GM23338 (cell line): ENCODE results near the gene ARF6. TPM values are rescaled to one million over a fixed set of nuclear protein-coding genes. Genes with fewer than 3 reads are reported as not detected.
"Not testable (repeated sequence)": the region's sequence is repeated elsewhere in the genome, so short reads cannot be mapped to it uniquely, and the experiment has no call there.

Experiments used
- ATAC-seq: fragments of 200-7000 bp; cut with Tn5 transposase; 3 replicates; pipeline ENCODE4 v1.9.1; 2020
- DNase-seq: peaks from one replicate; pipeline ENCODE4 v3.0.0-alpha.2; 2015; ENCODE audit warnings: low spot score
- H2AFZ ChIP-seq: fragments of 200-600 bp; sonication (generic); 2 replicates; pipeline ENCODE4 v1.8.0; 2016; ENCODE audit warnings: antibody characterized with exemption, mild to moderate bottlenecking, moderate library complexity
- H3F3A ChIP-seq: fragments of 200-600 bp; sonication (generic); replicated peaks from 2 replicates; pipeline ENCODE4 v1.8.0; 2017; ENCODE audit warnings: antibody characterized with exemption, mixed run types, low read depth
- H3K27ac ChIP-seq: fragments of 200-600 bp; sonication (generic); 2 replicates; pipeline ENCODE4 v1.6.1; 2016; ENCODE audit warnings: low read depth
- H3K27me3 ChIP-seq: fragments of 200-600 bp; sonication (generic); 2 replicates; pipeline ENCODE4 v1.8.0; 2016; ENCODE audit warnings: mild to moderate bottlenecking, mixed run types, moderate library complexity; ENCODE audit not compliant: insufficient read depth
- H3K36me3 ChIP-seq: fragments of 200-600 bp; sonication (generic); 2 replicates; pipeline ENCODE4 v1.8.0; 2016; ENCODE audit warnings: mild to moderate bottlenecking; ENCODE audit not compliant: insufficient read depth
- H3K4me1 ChIP-seq: fragments of 200-600 bp; sonication (generic); 2 replicates; pipeline ENCODE4 v1.8.0; 2016; ENCODE audit warnings: mild to moderate bottlenecking, moderate library complexity; ENCODE audit not compliant: insufficient read depth
- H3K4me2 ChIP-seq: fragments of 200-600 bp; sonication (generic); 2 replicates; pipeline ENCODE4 v1.7.1; 2017; ENCODE audit warnings: mixed run types
- H3K4me3 ChIP-seq: fragments of 200-600 bp; sonication (generic); 2 replicates; pipeline ENCODE4 v1.6.1; 2016; ENCODE audit warnings: mixed run types
- H3K79me2 ChIP-seq: fragments of 200-600 bp; sonication (generic); replicated peaks from 2 replicates; pipeline ENCODE4 v1.8.0; 2017; ENCODE audit warnings: mild to moderate bottlenecking; ENCODE audit not compliant: insufficient read depth
- H3K9me2 ChIP-seq: fragments of 200-600 bp; sonication (generic); 2 replicates; pipeline ENCODE4 v1.8.0; 2017; ENCODE audit not compliant: insufficient read depth
- H4K20me1 ChIP-seq: fragments of 200-600 bp; sonication (generic); replicated peaks from 2 replicates; pipeline ENCODE4 v1.8.0; 2017; ENCODE audit warnings: mild to moderate bottlenecking; ENCODE audit not compliant: insufficient read depth
- H3K27ac Mint-ChIP-seq: 2 replicates; pipeline ENCODE4 v1.8.0; 2020; ENCODE audit warnings: inconsistent platforms, mild to moderate bottlenecking, moderate library complexity, mixed read lengths
- H3K27me3 Mint-ChIP-seq: 3 replicates; pipeline ENCODE4 v1.8.0; 2022; ENCODE audit warnings: low read depth, mild to moderate bottlenecking, moderate library complexity, mixed read lengths, inconsistent platforms; ENCODE audit not compliant: insufficient read depth, poor library complexity
- H3K36me3 Mint-ChIP-seq: 3 replicates; pipeline ENCODE4 v1.8.0; 2021; ENCODE audit warnings: low read depth, mild to moderate bottlenecking, inconsistent platforms, moderate library complexity, mixed read lengths
- H3K4me1 Mint-ChIP-seq: 3 replicates; pipeline ENCODE4 v1.8.0; 2020; ENCODE audit warnings: mild to moderate bottlenecking, inconsistent platforms, mixed read lengths
- H3K4me3 Mint-ChIP-seq: 3 replicates; pipeline ENCODE4 v1.8.0; 2021; ENCODE audit warnings: moderate library complexity, mild to moderate bottlenecking, inconsistent platforms, mixed read lengths
- H3K9me3 Mint-ChIP-seq: 3 replicates; pipeline ENCODE4 v1.8.0; 2020; ENCODE audit warnings: moderate library complexity, mild to moderate bottlenecking, inconsistent platforms, mixed read lengths
- CREB1 ChIP-seq: fragments of 250-450 bp; sonication (Bioruptor Pico); IDR thresholded peaks from 2 replicates; pipeline ENCODE4 v1.5.0; 2020; ENCODE audit warnings: low read depth, mild to moderate bottlenecking, moderate library complexity
- CTCF ChIP-seq, 2 experiments: fragments of 200-600 bp in 1 of 2; sonication (generic) in 1 of 2; conservative IDR thresholded peaks; 2 replicates each; pipeline versions ENCODE4 v1.5.1 to v1.6.1; 2016 to 2017; ENCODE audit warnings: antibody characterized with exemption in 2 of 2, low read depth in 2 of 2, mild to moderate bottlenecking in 2 of 2, moderate library complexity in 1 of 2
- ETS1 ChIP-seq: IDR thresholded peaks from 2 replicates; pipeline ENCODE4 v1.6.1; 2016; ENCODE audit warnings: antibody characterized with exemption
- NANOG ChIP-seq: IDR thresholded peaks from 2 replicates; pipeline ENCODE4 v1.6.1; 2016; ENCODE audit warnings: antibody characterized with exemption, borderline replicate concordance
- POLR2AphosphoS5 ChIP-seq: IDR thresholded peaks from 2 replicates; pipeline ENCODE4 v1.6.1; 2016; ENCODE audit warnings: antibody characterized with exemption, low read depth
- REST ChIP-seq: IDR thresholded peaks from one replicate; pipeline ENCODE4 v1.6.1; 2018; ENCODE audit warnings: antibody characterized with exemption; ENCODE audit not compliant: unreplicated experiment
- STAT1 ChIP-seq: IDR thresholded peaks from one replicate; pipeline ENCODE4 v1.6.1; 2016; ENCODE audit warnings: antibody characterized with exemption; ENCODE audit not compliant: unreplicated experiment
- ZNF114 ChIP-seq: fragments of 250-450 bp; sonication (Bioruptor Pico); IDR thresholded peaks from 2 replicates; pipeline ENCODE4 v1.5.0; 2020; ENCODE audit warnings: mild to moderate bottlenecking, moderate library complexity
- ZNF331 ChIP-seq: fragments of 250-450 bp; sonication (Bioruptor Pico); IDR thresholded peaks from 2 replicates; pipeline ENCODE4 v1.5.0; 2020; ENCODE audit warnings: low read depth, mild to moderate bottlenecking, moderate library complexity
- ZNF462 ChIP-seq: fragments of 250-450 bp; sonication (Bioruptor Pico); IDR thresholded peaks from 2 replicates; pipeline ENCODE4 v1.5.0; 2020; ENCODE audit warnings: mild to moderate bottlenecking, moderate library complexity
- polyA plus RNA-seq: library from polyadenylated mRNA; unstranded; fragments of >200 nt; fragmentation: Nextera tagmentation; extraction: Ambion mirVana; gene quantifications from 2 replicates; pipeline ENCODE4 v1.2.1, GENCODE V29; 2016
- total RNA-seq: library from RNA; depleted of rRNA; stranded (reverse); fragments of >200 nt; shearing (Covaris generic); gene quantifications from 2 replicates; pipeline ENCODE4 v1.2.3, GENCODE V29; 2014

Gene ARF6
- total and polyA plus RNA-seq, 2 experiments from 2014 or later: 47.8 to 73.1 TPM

GRCh38 chr14:49873548-49873947, 19.3 kb upstream of the ARF6 start:
- not testable (repeated sequence) for H3K27me3 Mint-ChIP-seq, H4K20me1 ChIP-seq, H3K27ac Mint-ChIP-seq, H3K4me2 ChIP-seq, H3K27me3 ChIP-seq, H3K9me2 ChIP-seq, H3K27ac ChIP-seq, ATAC-seq, H2AFZ ChIP-seq, H3K36me3 ChIP-seq, H3K4me3 ChIP-seq, H3K9me3 Mint-ChIP-seq, H3K79me2 ChIP-seq, H3K4me3 Mint-ChIP-seq, DNase-seq, H3K4me1 Mint-ChIP-seq, H3K4me1 ChIP-seq, H3F3A ChIP-seq, H3K36me3 Mint-ChIP-seq

GRCh38 chr14:49875640-49876198, 17.2 kb upstream of the ARF6 start:
- Mint-ChIP-seq H3K36me3 (no peaks in the 10 kb centered on the region), H3K27ac (no peak overlapping the region), H3K27me3 (peaks cover 4% of the 10 kb centered on the region), H3K9me3 (no peaks in the 10 kb centered on the region), H3K4me1 (no peaks in the 10 kb centered on the region), H3K4me3 (no peak overlapping the region)
- Histone ChIP-seq H3K4me2 (no peak overlapping the region), H3K4me3 (no peak overlapping the region), H3K27ac (no peak overlapping the region), H3K4me1 (no peaks in the 10 kb centered on the region), H3K79me2 (no peaks in the 10 kb centered on the region), H3K36me3 (no peaks in the 10 kb centered on the region), H3K9me2 (no peaks in the 10 kb centered on the region), H4K20me1 (no peaks in the 10 kb centered on the region), H3F3A (no peaks in the 10 kb centered on the region), H3K27me3 (no peaks in the 10 kb centered on the region), H2AFZ (no peak overlapping the region)
- no peak for ATAC-seq
- DNase-seq: no peak
- TF ChIP-seq NANOG (no peak), CTCF (conservative IDR thresholded peaks at IDR 0.05; ENCODE audit: low read depth in 2 of 2) (no peak), REST (no peak), ETS1 (no peak), ZNF462 (CRISPR knock-in tag) (no peak), ZNF331 (no peak), POLR2AphosphoS5 (no peak), STAT1 (no peak), ZNF114 (CRISPR knock-in tag) (no peak), CREB1 (CRISPR knock-in tag) (no peak)
